Measurements from ENCODE around the gene SMARCA4.

- TF ChIP-seq POLR2A (IDR thresholded peaks at IDR 0.05; ENCODE audit: low read depth, low read length) (no peak), POLR2AphosphoS5 (IDR thresholded peaks at IDR 0.05; ENCODE audit: low read depth, low read length) (no peak)
Observed at GRCh38 chr19:11012507-11012906, 51.7 kb downstream of the SMARCA4 start.
